Keratinocyte (primary cell): Measurements from ENCODE around the gene KIFAP3. TPM values are rescaled to one million over a fixed set of nuclear protein-coding genes. Genes with fewer than 3 reads are reported as not detected.

Experiments
- DNase-seq: peaks from one replicate; pipeline ENCODE4 v3.0.0-alpha.2; 2011; ENCODE audit warnings: low read depth, missing footprints, low spot score
- FAIRE-seq: peaks from 2 replicates; lab custom pipeline; 2011; peaks lifted over from hg19 to GRCh38; lab: Jason Lieb, UNC
- H2AFZ ChIP-seq: 2 replicates; pipeline ENCODE4 v1.6.0; 2012; ENCODE audit warnings: low read length, control low read depth, inconsistent platforms; ENCODE audit not compliant: control insufficient read depth
- H3K27ac ChIP-seq: 2 replicates; pipeline ENCODE4 v1.5.1; 2011; ENCODE audit warnings: low read length; ENCODE audit not compliant: control insufficient read depth, insufficient read depth
- H3K27me3 ChIP-seq: 3 replicates; pipeline ENCODE4 v1.6.0; 2011; ENCODE audit warnings: low read length; ENCODE audit not compliant: control insufficient read depth, insufficient read depth; ENCODE audit errors: extremely low read depth
- H3K36me3 ChIP-seq, 2 experiments: 2 replicates in 1 of 2; 3 replicates in 1 of 2; pipeline ENCODE4 v1.5.1; 2011; ENCODE audit warnings: low read length in 2 of 2, mild to moderate bottlenecking in 1 of 2; ENCODE audit not compliant: control insufficient read depth in 2 of 2, insufficient read depth in 2 of 2; ENCODE audit errors: extremely low read depth in 1 of 2
- H3K4me1 ChIP-seq: 3 replicates; pipeline ENCODE4 v1.5.1; 2011; ENCODE audit warnings: low read length; ENCODE audit not compliant: control insufficient read depth, insufficient read depth; ENCODE audit errors: extremely low read depth
- H3K4me2 ChIP-seq: 3 replicates; pipeline ENCODE4 v1.6.0; 2011; ENCODE audit warnings: low read depth, low read length; ENCODE audit not compliant: control insufficient read depth, insufficient read depth; ENCODE audit errors: extremely low read depth
- H3K4me3 ChIP-seq, 3 experiments: fragments of 200-600 bp in 1 of 3; sonication (generic) in 1 of 3; 2 replicates in 2 of 3; 3 replicates in 1 of 3; pipeline ENCODE4 v1.5.1; 2011 to 2016; ENCODE audit warnings: low read length in 3 of 3, mild to moderate bottlenecking in 3 of 3, control low read depth in 2 of 3, inconsistent platforms in 1 of 3, low read depth in 1 of 3, mixed read lengths in 1 of 3, mixed run types in 1 of 3, moderate library complexity in 1 of 3; ENCODE audit not compliant: control insufficient read depth in 2 of 3, insufficient read depth in 2 of 3; ENCODE audit errors: extremely low read depth in 1 of 3
- H3K79me2 ChIP-seq: 2 replicates; pipeline ENCODE4 v1.6.0; 2012; ENCODE audit warnings: low read length; ENCODE audit not compliant: control insufficient read depth, insufficient read depth
- H3K9ac ChIP-seq: 3 replicates; pipeline ENCODE4 v1.6.0; 2011; ENCODE audit warnings: low read length; ENCODE audit not compliant: control insufficient read depth, insufficient read depth; ENCODE audit errors: extremely low read depth
- H3K9me1 ChIP-seq: 3 replicates; pipeline ENCODE4 v1.6.0; 2011; ENCODE audit warnings: low read length; ENCODE audit not compliant: control insufficient read depth, insufficient read depth; ENCODE audit errors: extremely low read depth
- H3K9me3 ChIP-seq: 2 replicates; pipeline ENCODE4 v1.5.1; 2012; ENCODE audit warnings: low read depth, low read length; ENCODE audit not compliant: control insufficient read depth
- H4K20me1 ChIP-seq: 3 replicates; pipeline ENCODE4 v1.6.0; 2011; ENCODE audit warnings: low read length; ENCODE audit not compliant: control insufficient read depth, insufficient read depth; ENCODE audit errors: extremely low read depth
- EZH2 ChIP-seq: IDR thresholded peaks from one replicate; pipeline ENCODE4 v1.6.1; 2012; ENCODE audit warnings: inconsistent platforms, mild to moderate bottlenecking, low read length, moderate library complexity
- dilution Hi-C: fragments of 300-500 bp; cut with MboI; formaldehyde crosslinking; loops from one replicate; pipeline ENCODE4 v1.7.0; 2020; ENCODE audit warnings: low sequenced_read_pairs; ENCODE audit not compliant: extremely low pct_ligation_motif_present
- polyA plus RNA-seq, 5 experiments: library from polyadenylated mRNA; depleted of rRNA in 3 of 5; stranded (reverse) in 3 of 5; stranded (forward) in 1 of 5; unstranded in 1 of 5; fragments of >200 nt; gene quantifications; 1 replicate in 1 of 5; 2 replicates in 3 of 5; 3 replicates in 1 of 5; pipeline versions ENCODE4 v1.2.1 to v1.2.3, GENCODE V29; 2011 to 2012; ENCODE audit warnings: missing spikeins in 2 of 5, low read depth in 1 of 5, low replicate concordance in 1 of 5
- TF ChIP-seq, protein P1 (sequence below), 3 experiments: IDR thresholded peaks in 1 of 3; conservative IDR thresholded peaks in 1 of 3; optimal IDR thresholded peaks in 1 of 3; 2 replicates in 2 of 3; 3 replicates in 1 of 3; pipeline versions ENCODE3 to v1.5.1; 2011; ENCODE audit warnings: low read length in 3 of 3, mild to moderate bottlenecking in 3 of 3, moderate library complexity in 2 of 3, control low read depth in 1 of 3, inconsistent platforms in 1 of 3; ENCODE audit not compliant: insufficient read depth in 2 of 3; ENCODE audit errors: extremely low read depth in 1 of 3

KIFAP3 gene
- polyA plus RNA-seq, 1 donor (not counting 4 experiments of a cell fraction or from before 2014, with no cell fraction given) = 25.2 TPM

DNA sequence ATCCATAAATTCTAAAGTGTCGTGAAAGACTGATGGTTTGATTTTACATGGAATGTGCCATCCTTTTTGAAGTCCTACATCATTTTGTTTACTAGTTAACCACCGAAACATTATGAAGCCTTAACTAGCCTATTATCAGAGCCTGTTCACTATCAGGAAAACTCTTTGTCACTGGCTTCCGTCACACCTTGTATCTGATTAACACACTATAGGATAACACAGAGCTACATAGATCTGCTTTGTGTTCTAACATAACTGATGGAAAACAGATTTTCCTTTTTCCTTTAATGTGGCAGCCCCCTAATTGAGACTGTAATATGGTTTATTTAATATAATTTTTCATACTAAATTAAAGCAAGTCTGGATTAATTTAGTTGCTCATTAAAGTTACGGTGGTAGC lies 106.3 kb downstream of the KIFAP3 start:
- TF ChIP-seq, protein P1, sequence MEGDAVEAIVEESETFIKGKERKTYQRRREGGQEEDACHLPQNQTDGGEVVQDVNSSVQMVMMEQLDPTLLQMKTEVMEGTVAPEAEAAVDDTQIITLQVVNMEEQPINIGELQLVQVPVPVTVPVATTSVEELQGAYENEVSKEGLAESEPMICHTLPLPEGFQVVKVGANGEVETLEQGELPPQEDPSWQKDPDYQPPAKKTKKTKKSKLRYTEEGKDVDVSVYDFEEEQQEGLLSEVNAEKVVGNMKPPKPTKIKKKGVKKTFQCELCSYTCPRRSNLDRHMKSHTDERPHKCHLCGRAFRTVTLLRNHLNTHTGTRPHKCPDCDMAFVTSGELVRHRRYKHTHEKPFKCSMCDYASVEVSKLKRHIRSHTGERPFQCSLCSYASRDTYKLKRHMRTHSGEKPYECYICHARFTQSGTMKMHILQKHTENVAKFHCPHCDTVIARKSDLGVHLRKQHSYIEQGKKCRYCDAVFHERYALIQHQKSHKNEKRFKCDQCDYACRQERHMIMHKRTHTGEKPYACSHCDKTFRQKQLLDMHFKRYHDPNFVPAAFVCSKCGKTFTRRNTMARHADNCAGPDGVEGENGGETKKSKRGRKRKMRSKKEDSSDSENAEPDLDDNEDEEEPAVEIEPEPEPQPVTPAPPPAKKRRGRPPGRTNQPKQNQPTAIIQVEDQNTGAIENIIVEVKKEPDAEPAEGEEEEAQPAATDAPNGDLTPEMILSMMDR (optimal IDR thresholded peaks at IDR 0.05 in 1 of 3, IDR thresholded peaks at IDR 0.05 in 1 of 3, conservative IDR thresholded peaks at IDR 0.05 in 1 of 3; ENCODE audit: extremely low read depth in 1 of 3, insufficient read depth in 2 of 3, low read length in 3 of 3) = no peak
- TF ChIP-seq EZH2 = no peak
- dilution Hi-C loops = no loop called here
- FAIRE-seq = peak; percentile 13

DNA sequence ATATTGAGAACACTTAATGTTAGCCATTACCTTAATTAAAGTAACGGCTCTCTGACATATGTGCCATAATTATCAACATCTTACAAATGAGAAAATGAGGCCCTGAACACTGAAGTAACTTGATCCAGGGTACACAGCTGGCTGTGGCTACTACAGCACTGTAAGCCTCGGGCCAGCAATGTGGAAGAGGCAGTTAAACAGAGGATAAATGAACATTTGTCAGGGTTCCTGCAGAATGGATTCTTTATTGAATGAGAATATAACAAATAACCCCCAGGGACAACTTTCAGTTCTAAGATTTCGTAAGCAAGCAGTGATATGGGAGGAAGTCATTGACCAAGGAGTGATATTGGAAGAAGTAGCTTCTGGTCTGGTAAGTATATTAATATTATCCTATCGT lies 110.3 kb downstream of the KIFAP3 start:
- no peak for TF ChIP-seq EZH2
- TF ChIP-seq, protein P1 (optimal IDR thresholded peaks at IDR 0.05 in 1 of 3, IDR thresholded peaks at IDR 0.05 in 1 of 3, conservative IDR thresholded peaks at IDR 0.05 in 1 of 3; ENCODE audit: extremely low read depth in 1 of 3, insufficient read depth in 2 of 3, low read length in 3 of 3) = no peak
- no peaks in the 10 kb centered on the region for H3K4me1 ChIP-seq
- FAIRE-seq = no peak

More for the DNA sequence above, 106.3 kb downstream of the KIFAP3 start:
- Histone ChIP-seq H3K27me3 (no peaks in the 10 kb centered on the region), H3K4me3 (no peak overlapping the region), H3K9me1 (no peaks in the 10 kb centered on the region), H3K27ac (no peak overlapping the region), H3K4me1 (no peaks in the 10 kb centered on the region), H3K79me2 (no peaks in the 10 kb centered on the region), H3K9me3 (no peaks in the 10 kb centered on the region), H4K20me1 (no peaks in the 10 kb centered on the region), H3K4me2 (no peak overlapping the region), H2AFZ (no peak overlapping the region), H3K9ac (no peak overlapping the region), H3K36me3 (no peaks in the 10 kb centered on the region)
- no peak for DNase-seq

More for the DNA sequence above, 110.3 kb downstream of the KIFAP3 start:
- H3K79me2 ChIP-seq = no peaks in the 10 kb centered on the region
- H3K9ac ChIP-seq = no peak overlapping the region
- DNase-seq = no peak
- no peaks in the 10 kb centered on the region for H3K9me1 ChIP-seq
- H3K4me3 ChIP-seq = no peak overlapping the region
- no peaks in the 10 kb centered on the region for H3K27me3 ChIP-seq
- dilution Hi-C loops = no loop called here
- H3K36me3 ChIP-seq = no peaks in the 10 kb centered on the region
- H2AFZ ChIP-seq = no peak overlapping the region
- H3K27ac ChIP-seq = no peak overlapping the region
- H3K4me2 ChIP-seq = no peak overlapping the region
- no peaks in the 10 kb centered on the region for H4K20me1 ChIP-seq
- H3K9me3 ChIP-seq = no peaks in the 10 kb centered on the region
